HUES6 (cell line): Measurements from ENCODE around the gene LRRC74B.
"Not testable (repeated sequence)": the region's sequence is repeated elsewhere in the genome, so short reads cannot be mapped to it uniquely, and the experiment has no call there.

Source experiments
- H3K27ac ChIP-seq: 2 replicates; pipeline ENCODE4 v1.7.0; 2013; ENCODE audit warnings: low read depth, mild to moderate bottlenecking, low read length, inconsistent platforms
- H3K27me3 ChIP-seq: 2 replicates; pipeline ENCODE4 v1.6.1; 2013; ENCODE audit warnings: low read length; ENCODE audit not compliant: control insufficient read depth, insufficient read depth
- H3K36me3 ChIP-seq: 2 replicates; pipeline ENCODE4 v1.6.1; 2013; ENCODE audit warnings: low read length; ENCODE audit not compliant: control insufficient read depth, insufficient read depth
- H3K4me1 ChIP-seq: 2 replicates; pipeline ENCODE4 v1.6.1; 2013; ENCODE audit warnings: low read length; ENCODE audit not compliant: control insufficient read depth, insufficient read depth
- H3K4me3 ChIP-seq: 2 replicates; pipeline ENCODE4 v1.5.1; 2013; ENCODE audit warnings: low read depth, low read length
- H3K9ac ChIP-seq: one replicate; pipeline ENCODE4 v1.6.1; 2013; ENCODE audit warnings: mild to moderate bottlenecking, low read length
- H3K9me3 ChIP-seq: 2 replicates; pipeline ENCODE4 v1.6.1; 2013; ENCODE audit warnings: low read depth, low read length; ENCODE audit not compliant: control insufficient read depth, insufficient read depth

LRRC74B gene

DNA sequence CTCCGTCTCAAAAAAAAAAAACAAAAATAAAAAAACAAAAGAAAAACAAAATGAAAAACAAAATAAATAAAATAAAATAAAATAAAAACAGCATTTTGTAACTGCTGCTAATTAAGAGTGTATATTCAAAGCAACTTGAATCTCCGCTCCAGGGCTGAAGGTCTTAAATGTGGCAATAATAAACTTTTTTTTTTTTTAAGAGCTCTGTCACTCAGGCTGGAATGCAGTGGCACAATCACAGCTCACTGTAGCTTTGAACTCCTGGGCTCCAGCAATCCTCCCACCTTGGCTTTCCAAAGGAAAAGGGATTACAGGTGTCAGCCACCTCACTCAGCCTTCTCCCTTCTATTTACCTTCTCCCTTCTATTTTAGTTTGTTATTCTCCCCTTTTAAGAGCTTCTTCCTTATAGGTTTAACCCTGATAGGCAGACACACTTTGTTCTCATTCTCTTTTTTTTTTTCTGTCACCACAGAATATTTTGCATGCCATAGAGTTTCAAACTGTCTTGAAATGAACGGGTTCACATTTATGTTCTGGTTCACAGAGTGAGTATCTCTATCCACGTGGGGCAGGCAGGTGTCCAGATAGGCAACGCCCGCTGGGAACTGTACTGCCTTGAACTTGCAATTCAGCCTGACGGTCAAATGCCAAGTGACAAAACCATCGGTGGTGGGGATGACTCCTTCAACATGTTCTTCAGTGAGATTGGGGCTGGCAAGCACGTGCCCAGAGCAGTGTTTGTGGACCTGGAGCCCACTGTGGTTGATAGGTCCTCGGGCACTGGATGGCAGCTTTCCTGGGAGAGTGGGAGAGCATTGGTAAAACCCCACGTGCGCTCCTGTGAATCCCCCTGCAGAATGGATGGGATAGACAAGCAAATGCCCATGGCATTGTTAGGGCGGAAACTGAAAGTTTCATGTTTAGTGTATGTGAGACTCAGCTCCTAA, 19.4 kb downstream of the LRRC74B start:
- H3K27ac ChIP-seq: no peak overlapping the region
- H3K9me3 ChIP-seq: 0 out of 2 replicates have a peak, but pooled peaks cover 3% of the 10 kb centered on the region
- H3K36me3 ChIP-seq: no peaks in the 10 kb centered on the region
- no peak overlapping the region for H3K4me3 ChIP-seq
- no peak overlapping the region for H3K9ac ChIP-seq
- H3K4me1 ChIP-seq: no peaks in the 10 kb centered on the region
- no peaks in the 10 kb centered on the region for H3K27me3 ChIP-seq

GRCh38 chr22:21067075-21067900, 21.5 kb downstream of the LRRC74B start:
- no peaks in the 10 kb centered on the region for H3K27me3 ChIP-seq
- H3K9ac ChIP-seq: no peak overlapping the region
- H3K9me3 ChIP-seq: peaks cover 5% of the 10 kb centered on the region; the same call in 1 of the 2 replicates
- no peaks in the 10 kb centered on the region for H3K4me1 ChIP-seq
- no peak overlapping the region for H3K27ac ChIP-seq
- no peak overlapping the region for H3K4me3 ChIP-seq
- H3K36me3 ChIP-seq: no peaks in the 10 kb centered on the region

DNA sequence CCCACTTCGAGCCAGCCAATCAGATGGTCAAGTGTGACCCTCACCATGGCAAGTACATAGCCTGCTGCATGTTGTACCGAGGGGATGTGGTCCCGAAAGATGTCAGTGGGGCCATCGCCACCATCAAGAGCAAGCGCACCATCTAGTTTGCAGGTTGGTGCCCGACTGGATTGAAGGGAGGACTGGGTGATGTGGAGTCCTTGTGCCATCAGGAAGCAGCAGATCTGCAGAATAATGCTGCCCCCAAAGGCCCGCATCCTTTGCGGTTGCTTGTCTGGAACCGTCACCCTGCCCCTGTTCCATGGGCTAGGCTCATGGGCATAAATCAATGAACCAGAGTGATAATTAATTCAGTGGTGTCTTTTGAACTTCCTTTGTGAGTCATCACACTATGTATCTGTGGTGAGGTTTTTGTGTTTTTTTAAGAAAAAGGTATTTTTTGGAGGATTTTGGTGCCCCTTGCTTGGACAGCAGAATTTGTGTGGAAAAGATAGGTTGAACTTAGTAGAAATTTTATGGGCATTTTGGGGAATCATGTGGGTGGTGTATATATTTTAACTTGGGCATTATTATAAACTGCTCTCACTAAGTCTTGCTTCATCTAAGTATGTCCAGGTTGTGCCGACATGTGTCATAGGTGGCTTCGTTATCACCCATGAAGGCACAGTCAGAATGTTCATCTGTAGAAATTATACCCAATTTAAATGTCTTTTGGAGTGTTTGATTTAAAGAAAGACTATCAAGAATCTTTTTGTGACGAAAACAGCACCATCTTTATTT, 22.3 kb downstream of the LRRC74B start:
- H3K9ac ChIP-seq: no peak overlapping the region
- no peak overlapping the region for H3K4me3 ChIP-seq
- no peak overlapping the region for H3K27ac ChIP-seq
- no peaks in the 10 kb centered on the region for H3K36me3 ChIP-seq
- peaks cover 7% of the 10 kb centered on the region; the same call in 1 of the 2 replicates for H3K9me3 ChIP-seq
- H3K4me1 ChIP-seq: no peaks in the 10 kb centered on the region
- no peaks in the 10 kb centered on the region for H3K27me3 ChIP-seq

DNA sequence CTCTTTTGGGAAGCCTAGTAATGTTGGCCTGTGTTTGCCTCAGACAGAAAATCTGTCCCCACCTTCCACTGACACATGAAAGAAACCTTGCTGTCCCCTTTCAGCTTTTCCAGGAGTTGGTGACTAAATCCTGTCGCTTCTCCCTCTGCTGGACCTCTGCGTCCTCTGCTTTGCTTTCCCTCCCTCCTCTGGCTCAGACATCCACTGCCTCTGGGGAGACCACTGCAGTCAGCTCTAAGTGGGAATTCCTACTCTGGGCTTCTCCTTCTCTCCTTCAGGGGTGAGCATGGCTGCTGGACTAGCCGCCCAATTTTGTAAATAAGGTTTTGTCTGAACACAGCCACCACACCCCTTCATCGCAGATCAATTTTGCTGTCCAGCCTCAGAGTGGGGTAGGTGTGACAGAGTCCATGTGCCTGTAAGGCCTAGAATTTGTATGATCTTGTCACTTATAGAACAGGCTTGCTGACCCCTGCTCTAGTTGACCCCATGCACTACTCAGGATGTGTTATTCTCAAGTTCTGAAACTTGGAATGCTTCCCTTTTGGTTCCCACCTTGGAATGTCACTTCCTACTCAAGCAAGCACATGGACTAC, 23.0 kb downstream of the LRRC74B start:
- Histone ChIP-seq H3K4me1 (no peaks in the 10 kb centered on the region), H3K36me3 (no peaks in the 10 kb centered on the region), H3K4me3 (no peak overlapping the region), H3K9me3 (peaks cover 7% of the 10 kb centered on the region; the same call in 1 of the 2 replicates), H3K27me3 (no peaks in the 10 kb centered on the region), H3K9ac (no peak overlapping the region), H3K27ac (no peak overlapping the region)

GRCh38 chr22:21069375-21069774, 23.6 kb downstream of the LRRC74B start:
- Histone ChIP-seq H3K4me1 (no peaks in the 10 kb centered on the region), H3K27ac (no peak overlapping the region), H3K36me3 (no peaks in the 10 kb centered on the region), H3K9ac (no peak overlapping the region), H3K4me3 (no peak overlapping the region), H3K9me3 (peaks cover 7% of the 10 kb centered on the region; the same call in 1 of the 2 replicates), H3K27me3 (no peaks in the 10 kb centered on the region)

GRCh38 chr22:21070690-21071615, 25.2 kb downstream of the LRRC74B start:
- Histone ChIP-seq H3K9ac (no peak overlapping the region), H3K27ac (no peak overlapping the region), H3K4me3 (no peak overlapping the region), H3K36me3 (no peaks in the 10 kb centered on the region), H3K27me3 (no peaks in the 10 kb centered on the region), H3K9me3 (peaks cover 7% of the 10 kb centered on the region; the same call in 1 of the 2 replicates), H3K4me1 (no peaks in the 10 kb centered on the region)

- H3K27me3 ChIP-seq, H3K9ac ChIP-seq, H3K4me3 ChIP-seq, H3K27ac ChIP-seq, H3K9me3 ChIP-seq, H3K4me1 ChIP-seq, H3K36me3 ChIP-seq: not testable (repeated sequence)
Measured at GRCh38 chr22:21071796-21072195, 26.1 kb downstream of the LRRC74B start.

- Histone ChIP-seq H3K9me3 (peaks cover 7% of the 10 kb centered on the region; the same call in 1 of the 2 replicates), H3K9ac (no peak overlapping the region), H3K27me3 (no peaks in the 10 kb centered on the region), H3K27ac (no peak overlapping the region), H3K4me3 (no peak overlapping the region), H3K4me1 (no peaks in the 10 kb centered on the region), H3K36me3 (no peaks in the 10 kb centered on the region)
Measured at GRCh38 chr22:21073023-21073422, 27.3 kb downstream of the LRRC74B start.

DNA sequence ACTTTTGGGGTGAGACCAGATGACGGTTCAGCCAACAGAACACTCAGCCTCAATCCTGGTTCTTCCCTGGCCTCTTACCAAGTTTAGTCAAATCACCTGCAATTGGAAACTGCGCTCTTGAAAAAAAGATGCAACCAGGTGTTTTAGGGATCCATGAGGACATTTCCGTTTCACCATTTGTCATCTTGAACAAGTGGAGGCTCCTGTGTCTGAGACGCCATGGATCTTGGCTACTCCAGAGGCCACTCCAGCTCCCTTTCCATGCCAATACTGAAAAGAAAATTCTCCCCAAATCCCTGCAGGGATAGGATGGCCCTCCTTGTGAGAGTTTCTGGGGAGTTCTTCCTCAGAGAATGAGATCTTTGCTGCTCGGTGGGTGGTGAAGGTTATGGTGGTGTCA, 27.7 kb downstream of the LRRC74B start:
- H3K27ac ChIP-seq: no peak overlapping the region
- no peaks in the 10 kb centered on the region for H3K27me3 ChIP-seq
- H3K36me3 ChIP-seq: no peaks in the 10 kb centered on the region
- H3K4me3 ChIP-seq: no peak overlapping the region
- H3K9me3 ChIP-seq: peaks cover 7% of the 10 kb centered on the region; the same call in 1 of the 2 replicates
- H3K9ac ChIP-seq: no peak overlapping the region
- H3K4me1 ChIP-seq: no peaks in the 10 kb centered on the region
